Measurements from ENCODE around the gene PCYT2. TPM values are rescaled to one million over a fixed set of nuclear protein-coding genes. Genes with fewer than 3 reads are reported as not detected.

PCYT2 gene
- total RNA-seq, 1 experiment from 2014 or later = 55.4 TPM

- H3K36me3 ChIP-seq (ENCODE audit: insufficient read depth, low read length, poor library complexity, severe bottlenecking) = peaks cover 42% of the 10 kb centered on the region
- ChIA-PET POLR2A (ENCODE audit: low non-redundant PET) (no interaction called here), CTCF (no interaction called here)
- H3K27ac ChIP-seq (ENCODE audit: low read depth, low read length, poor library complexity, severe bottlenecking) = no peak overlapping the region
- DNase-seq (ENCODE audit: low spot score) = no peak
- no peaks in the 10 kb centered on the region for H3K9me3 ChIP-seq (ENCODE audit: low read depth, low read length, poor library complexity, severe bottlenecking)
- no peaks in the 10 kb centered on the region for H3K27me3 ChIP-seq (replicated peaks; ENCODE audit: insufficient read depth, low read depth, low read length, poor library complexity)
- TF ChIP-seq EZH2 (IDR thresholded peaks at IDR 0.05; ENCODE audit: borderline replicate concordance, low read depth, low read length, poor library complexity, severe bottlenecking) = no peak
- no peak for TF ChIP-seq CTCF (conservative IDR thresholded peaks at IDR 0.05; ENCODE audit: low read depth, low read length)
- peaks cover 5% of the 10 kb centered on the region for H3K4me1 ChIP-seq (ENCODE audit: insufficient read depth, low read length, poor library complexity, severe bottlenecking)
- no TSS peak for BruUV-seq (replicated peaks)
- H3K4me3 ChIP-seq (ENCODE audit: low read depth, low read length, poor library complexity, severe bottlenecking) = no peak overlapping the region
- intact Hi-C loops (cut with micrococcal nuclease; ENCODE audit: unreplicated experiment) = no loop called here
Observed at GRCh38 chr17:81908793-81909192, 2.4 kb downstream of the PCYT2 start.

GRCh38 chr17:81907219-81908145, 3.7 kb downstream of the PCYT2 start:
- ChIA-PET POLR2A (ENCODE audit: low non-redundant PET) (no interaction called here), CTCF (no interaction called here)
- DNase-seq (ENCODE audit: low spot score) = no peak
- Histone ChIP-seq H3K27ac (ENCODE audit: low read depth, low read length, poor library complexity, severe bottlenecking) (no peak overlapping the region), H3K27me3 (replicated peaks; ENCODE audit: insufficient read depth, low read depth, low read length, poor library complexity) (no peaks in the 10 kb centered on the region), H3K4me1 (ENCODE audit: insufficient read depth, low read length, poor library complexity, severe bottlenecking) (peaks cover 5% of the 10 kb centered on the region), H3K36me3 (ENCODE audit: insufficient read depth, low read length, poor library complexity, severe bottlenecking) (peaks cover 31% of the 10 kb centered on the region), H3K9me3 (ENCODE audit: low read depth, low read length, poor library complexity, severe bottlenecking) (no peaks in the 10 kb centered on the region), H3K4me3 (ENCODE audit: low read depth, low read length, poor library complexity, severe bottlenecking) (no peak overlapping the region)
- no TSS peak for BruUV-seq (replicated peaks)
- TF ChIP-seq CTCF (conservative IDR thresholded peaks at IDR 0.05; ENCODE audit: low read depth, low read length) (no peak), EZH2 (IDR thresholded peaks at IDR 0.05; ENCODE audit: borderline replicate concordance, low read depth, low read length, poor library complexity, severe bottlenecking) (no peak)
- intact Hi-C loops (cut with micrococcal nuclease; ENCODE audit: unreplicated experiment) = no loop called here

- ChIA-PET POLR2A (ENCODE audit: low non-redundant PET) (no interaction called here), CTCF (no interaction called here)
- H3K9me3 ChIP-seq (ENCODE audit: low read depth, low read length, poor library complexity, severe bottlenecking) = no peaks in the 10 kb centered on the region
- TF ChIP-seq EZH2 (IDR thresholded peaks at IDR 0.05; ENCODE audit: borderline replicate concordance, low read depth, low read length, poor library complexity, severe bottlenecking) = no peak
- peak; percentile 29; the same call in 1 of the 2 replicates for TF ChIP-seq CTCF (conservative IDR thresholded peaks at IDR 0.05; ENCODE audit: low read depth, low read length)
- no peak overlapping the region for H3K4me3 ChIP-seq (ENCODE audit: low read depth, low read length, poor library complexity, severe bottlenecking)
- BruUV-seq (replicated peaks) = no TSS peak
- no peak for DNase-seq (ENCODE audit: low spot score)
- H3K36me3 ChIP-seq (ENCODE audit: insufficient read depth, low read length, poor library complexity, severe bottlenecking) = peaks cover 30% of the 10 kb centered on the region
- intact Hi-C loops (cut with micrococcal nuclease; ENCODE audit: unreplicated experiment) = no loop called here
- H3K27ac ChIP-seq (ENCODE audit: low read depth, low read length, poor library complexity, severe bottlenecking) = no peak overlapping the region
- no peaks in the 10 kb centered on the region for H3K27me3 ChIP-seq (replicated peaks; ENCODE audit: insufficient read depth, low read depth, low read length, poor library complexity)
- H3K4me1 ChIP-seq (ENCODE audit: insufficient read depth, low read length, poor library complexity, severe bottlenecking) = peaks cover 9% of the 10 kb centered on the region
Observed at GRCh38 chr17:81906476-81907218, 4.6 kb downstream of the PCYT2 start.
